CD4-positive, alpha-beta memory T cell (primary cell): ENCODE measurements around the gene RALGDS. TPM values are rescaled to one million over a fixed set of nuclear protein-coding genes. Genes with fewer than 3 reads are reported as not detected.

Experiments used
- CTCF ChIA-PET: fragments of 350-600 bp; sonication (Branson Sonifier 250); formaldehyde crosslinking; loops from one replicate; lab custom pipeline; 2021; ENCODE audit warnings: inconsistent platforms; ENCODE audit not compliant: partially characterized antibody; lab: Charles Lee
- POLR2A ChIA-PET: fragments of 350-600 bp; sonication (Branson Sonifier 250); formaldehyde crosslinking; loops from one replicate; lab custom pipeline; 2021; ENCODE audit not compliant: partially characterized antibody; lab: Charles Lee
- DNase-seq, 5 donors: peaks; one replicate each; pipeline versions ENCODE4 v3.0.0 to v3.0.0-alpha.2; 2020 to 2022; ENCODE audit warnings: mixed read lengths in 1 of 5
- H3K27ac ChIP-seq: one replicate; pipeline ENCODE4 v1.7.0; 2013; ENCODE audit warnings: low read depth, low read length
- H3K27me3 ChIP-seq: 2 replicates; pipeline ENCODE4 v1.7.0; 2013; ENCODE audit warnings: mild to moderate bottlenecking, low read length, moderate library complexity; ENCODE audit not compliant: insufficient read depth
- H3K36me3 ChIP-seq: 2 replicates; pipeline ENCODE4 v1.7.0; 2013; ENCODE audit warnings: mild to moderate bottlenecking, low read length, moderate library complexity; ENCODE audit not compliant: insufficient read depth
- H3K4me1 ChIP-seq: 2 replicates; pipeline ENCODE4 v1.7.0; 2013; ENCODE audit warnings: mild to moderate bottlenecking, low read length, moderate library complexity; ENCODE audit not compliant: insufficient read depth
- H3K4me3 ChIP-seq, 2 donors: one replicate each; pipeline ENCODE4 v1.7.0; 2013; ENCODE audit warnings: low read length in 2 of 2, mild to moderate bottlenecking in 1 of 2
- H3K9me3 ChIP-seq, 2 donors: one replicate each; pipeline ENCODE4 v1.7.0; 2013; ENCODE audit warnings: low read length in 2 of 2, control low read depth in 1 of 2; ENCODE audit not compliant: control insufficient read depth in 1 of 2
- H3K27ac Mint-ChIP-seq, 7 donors: one replicate each; pipeline ENCODE4 v1.8.0; 2020 to 2021; ENCODE audit warnings: mixed read lengths in 7 of 7, mild to moderate bottlenecking in 6 of 7, inconsistent platforms in 3 of 7, moderate library complexity in 3 of 7
- H3K27me3 Mint-ChIP-seq, 2 donors: one replicate each; pipeline ENCODE4 v1.8.0; 2020 to 2021; ENCODE audit warnings: mixed read lengths in 2 of 2
- H3K36me3 Mint-ChIP-seq, 2 donors: one replicate each; pipeline ENCODE4 v1.8.0; 2020 to 2021; ENCODE audit warnings: mixed read lengths in 2 of 2, inconsistent platforms in 1 of 2, mild to moderate bottlenecking in 1 of 2
- H3K4me1 Mint-ChIP-seq, 4 donors: one replicate each; pipeline ENCODE4 v1.8.0; 2020 to 2021; ENCODE audit warnings: mixed read lengths in 4 of 4, mild to moderate bottlenecking in 1 of 4
- H3K4me3 Mint-ChIP-seq, 8 donors: one replicate each; pipeline ENCODE4 v1.8.0; 2020 to 2021; ENCODE audit warnings: mixed read lengths in 8 of 8, mild to moderate bottlenecking in 7 of 8, moderate library complexity in 6 of 8, inconsistent platforms in 3 of 8
- H3K9me3 Mint-ChIP-seq, 8 donors: one replicate each; pipeline ENCODE4 v1.8.0; 2020 to 2021; ENCODE audit warnings: mixed read lengths in 8 of 8, mild to moderate bottlenecking in 5 of 8, inconsistent platforms in 3 of 8, moderate library complexity in 1 of 8
- intact Hi-C: fragments of 100-400 bp; cut with micrococcal nuclease; formaldehyde crosslinking; loops from one replicate; pipeline ENCODE4 v1.15.1; 2023
- polyA plus RNA-seq, 2 donors: library from polyadenylated mRNA; unstranded; fragments of 300-500 nt; fragmentation: Illumina TruSeq; gene quantifications; one replicate each; pipeline ENCODE4 v1.2.3, GENCODE V29; 2021
- total RNA-seq, 2 experiments: library from RNA; stranded (reverse); gene quantifications; one replicate each; pipeline ENCODE4 v1.2.3, GENCODE V29; 2021

RALGDS gene
- total and polyA plus RNA-seq, 4 experiments from 2014 or later: 27.9 to 131 (median 95.2) TPM

- H3K4me1 Mint-ChIP-seq: peaks cover 4 to 23% (median 14%) of the 10 kb centered on the region in 4 donors
- CTCF ChIA-PET: interaction anchor here (0.5 to 19.9 kb wide), 3 partner anchors 29 to 130 kb away, joined by 3 to 596 read pairs (median 3); partner anchors contain the start of gene RALGDS
- peak overlapping the region in 6 of 7 donors; percentile 5 to 86 (median 82) for H3K27ac Mint-ChIP-seq
These were observed 30.8 kb upstream of the RALGDS start for GRCh38 chr9:133151601-133152525.

DNA sequence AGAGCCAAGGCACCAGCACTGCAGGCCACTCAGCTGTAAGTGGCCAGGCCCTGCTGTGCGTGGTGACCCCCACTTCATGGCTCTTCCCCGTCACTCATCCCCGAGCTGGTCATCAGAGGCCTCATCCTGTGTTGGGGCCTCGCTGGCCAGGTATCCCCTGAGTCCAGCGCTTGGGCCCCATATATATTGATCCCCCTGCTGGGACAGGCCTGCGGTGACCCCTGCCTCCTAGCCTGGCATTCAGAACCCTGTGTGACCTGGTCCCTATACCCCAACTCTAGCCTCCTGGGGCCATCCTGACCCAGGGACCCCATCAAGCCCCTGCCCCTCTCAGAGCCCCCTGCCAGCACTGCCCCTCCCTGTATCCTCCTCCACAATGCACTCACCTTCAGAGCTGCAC lies 30.0 kb upstream of the RALGDS start:
- no peak overlapping the region for H3K27ac ChIP-seq
- Mint-ChIP-seq H3K4me1 (peaks cover 6 to 28% (median 19%) of the 10 kb centered on the region in 4 donors), H3K9me3 (no peaks in the 10 kb centered on the region), H3K27ac (peak overlapping the region in 6 of 7 donors; percentile 57 to 88 (median 75)), H3K36me3 (peaks cover 0 to 11% of the 10 kb centered on the region in 2 donors), H3K4me3 (peak overlapping the region in 6 of 8 donors; percentile 42 to 72 (median 58)), H3K27me3 (no peaks in the 10 kb centered on the region)
- H3K27me3 ChIP-seq: no peaks in the 10 kb centered on the region
- ChIA-PET CTCF (interaction anchor here (0.7 to 19.9 kb wide), 2 partner anchors 30 to 43 kb away, joined by 3 to 596 read pairs; partner anchors contain the start of gene RALGDS), POLR2A (interaction anchor here (10.9 to 13.6 kb wide), 2 partner anchors 20 to 40 kb away, joined by 345 to 424 read pairs; partner anchors contain the start of gene RALGDS)
- peak in 1 of 5 donors; percentile 35 for DNase-seq
- H3K36me3 ChIP-seq: no peaks in the 10 kb centered on the region
- intact Hi-C loops: no loop called here
- no peak overlapping the region for H3K4me3 ChIP-seq
- H3K4me1 ChIP-seq: peaks cover 26% of the 10 kb centered on the region
- no peaks in the 10 kb centered on the region for H3K9me3 ChIP-seq

More at GRCh38 chr9:133151601-133152525, 30.8 kb upstream of the RALGDS start:
- Histone ChIP-seq H3K4me3 (no peak overlapping the region), H3K27ac (no peak overlapping the region), H3K4me1 (peaks cover 21% of the 10 kb centered on the region), H3K36me3 (no peaks in the 10 kb centered on the region), H3K9me3 (no peaks in the 10 kb centered on the region), H3K27me3 (no peaks in the 10 kb centered on the region)
- peak in 1 of 5 donors; percentile 33 for DNase-seq
- intact Hi-C loops: no loop called here
- POLR2A ChIA-PET: interaction anchor here (10.9 to 13.6 kb wide), 2 partner anchors 21 to 41 kb away, joined by 345 to 424 read pairs; partner anchors contain the start of gene RALGDS
- peak overlapping the region in 4 of 8 donors; percentile 43 to 60 (median 54) for H3K4me3 Mint-ChIP-seq
- H3K27me3 Mint-ChIP-seq: no peaks in the 10 kb centered on the region
- peaks cover 0 to 11% of the 10 kb centered on the region in 2 donors for H3K36me3 Mint-ChIP-seq
- H3K9me3 Mint-ChIP-seq: no peaks in the 10 kb centered on the region

DNA sequence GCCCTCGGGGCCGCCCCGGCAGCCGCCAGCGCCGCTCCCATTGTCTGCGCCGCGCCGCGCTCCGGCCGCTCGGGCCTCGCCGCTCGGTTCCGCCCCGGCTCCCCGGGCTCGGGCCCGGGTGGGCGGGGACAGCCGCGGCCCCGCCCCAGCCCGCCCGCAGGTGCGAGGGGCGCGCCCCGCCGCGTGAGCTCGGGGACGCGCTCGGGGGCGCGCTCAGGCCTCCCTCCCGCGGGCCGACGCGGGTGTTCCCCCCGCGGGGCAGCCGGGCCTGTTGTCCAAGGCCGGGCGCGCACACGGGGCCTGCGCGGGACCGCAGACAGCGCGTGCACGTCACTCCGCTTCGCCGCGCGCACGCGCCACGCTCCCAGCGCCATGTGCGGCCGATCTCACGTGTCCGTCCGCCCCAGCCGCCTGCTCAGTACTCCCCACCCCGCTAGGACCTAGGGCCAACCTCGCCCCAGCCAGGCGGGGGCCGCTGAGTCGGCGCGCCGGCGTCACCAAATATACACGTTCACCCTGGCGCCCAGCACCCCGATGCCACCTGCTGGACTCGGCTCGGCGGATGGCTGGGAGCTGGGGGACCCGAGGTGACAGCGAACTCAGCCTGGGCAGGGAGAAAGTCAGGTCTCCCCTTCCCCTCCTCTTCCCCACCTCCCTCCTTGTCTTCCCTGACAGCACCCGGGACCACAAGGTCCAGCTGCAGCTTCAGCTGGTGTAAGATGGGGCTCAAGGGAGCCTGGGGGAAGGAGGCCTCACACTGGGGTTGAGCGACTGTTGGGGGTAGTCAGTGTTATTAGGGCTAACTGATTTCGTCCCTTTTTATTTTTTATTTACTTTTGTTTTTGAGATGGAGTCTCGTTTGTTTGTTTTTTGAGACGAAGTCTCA lies 28.3 kb upstream of the RALGDS start:
- H3K4me1 Mint-ChIP-seq: peaks cover 14 to 44% (median 32%) of the 10 kb centered on the region in 4 donors
- H3K27me3 Mint-ChIP-seq: no peaks in the 10 kb centered on the region
- Histone ChIP-seq H3K27ac (peak overlapping the region; percentile 90), H3K9me3 (no peaks in the 10 kb centered on the region), H3K4me3 (peak overlapping the region in 1 of 2 donors; percentile 67), H3K4me1 (peaks cover 43% of the 10 kb centered on the region), H3K36me3 (peaks cover 4% of the 10 kb centered on the region), H3K27me3 (no peaks in the 10 kb centered on the region)
- peaks cover 0 to 11% of the 10 kb centered on the region in 2 donors for H3K36me3 Mint-ChIP-seq
- no peaks in the 10 kb centered on the region for H3K9me3 Mint-ChIP-seq
- ChIA-PET CTCF (interaction anchor here (0.9 to 19.9 kb wide), 8 partner anchors 10 to 204 kb away, joined by 3 to 596 read pairs (median 6); partner anchors contain the start of genes GTF3C5 and RALGDS), POLR2A (interaction anchor here (0.9 to 13.6 kb wide), 7 partner anchors 18 to 206 kb away, joined by 3 to 424 read pairs (median 5); partner anchors contain the start of genes GTF3C5, RALGDS and TSC1)
- peak overlapping the region; percentile 60 to 86 (median 80) for H3K4me3 Mint-ChIP-seq
- DNase-seq: peak; percentile 78 to 89 (median 81)
- peak overlapping the region; percentile 81 to 90 (median 86) for H3K27ac Mint-ChIP-seq
- intact Hi-C loops: loop anchor here (1.0 kb wide), 1 partner anchor 28 kb away; the partner anchor contains the start of gene RALGDS

- H3K27me3 ChIP-seq: no peaks in the 10 kb centered on the region
- peak overlapping the region; percentile 90 for H3K27ac ChIP-seq
- Mint-ChIP-seq H3K36me3 (peaks cover 0 to 11% of the 10 kb centered on the region in 2 donors), H3K27me3 (no peaks in the 10 kb centered on the region), H3K4me1 (peaks cover 21 to 51% (median 38%) of the 10 kb centered on the region in 4 donors), H3K9me3 (no peaks in the 10 kb centered on the region), H3K27ac (peak overlapping the region; percentile 97 to 100 (median 99)), H3K4me3 (peak overlapping the region; percentile 90 to 98 (median 94))
- ChIA-PET POLR2A (interaction anchor here (1.0 to 13.6 kb wide), 9 partner anchors 12 to 378 kb away, joined by 3 to 424 read pairs (median 5); partner anchors contain the start of genes GTF3C5, RALGDS and TSC1), CTCF (interaction anchor here (0.7 to 19.9 kb wide), 15 partner anchors 8 to 203 kb away, joined by 3 to 596 read pairs (median 7); partner anchors contain the start of genes GTF3C5 and RALGDS)
- peaks cover 50% of the 10 kb centered on the region for H3K4me1 ChIP-seq
- H3K4me3 ChIP-seq: peak overlapping the region; percentile 77 to 81
- peak; percentile 74 to 84 (median 77) for DNase-seq
- no peaks in the 10 kb centered on the region for H3K9me3 ChIP-seq
- H3K36me3 ChIP-seq: peaks cover 4% of the 10 kb centered on the region
- intact Hi-C loops: loop anchor here (1.0 kb wide), 1 partner anchor 27 kb away; the partner anchor contains the start of gene RALGDS
These were observed 27.4 kb upstream of the RALGDS start for GRCh38 chr9:133148199-133149129.

DNA sequence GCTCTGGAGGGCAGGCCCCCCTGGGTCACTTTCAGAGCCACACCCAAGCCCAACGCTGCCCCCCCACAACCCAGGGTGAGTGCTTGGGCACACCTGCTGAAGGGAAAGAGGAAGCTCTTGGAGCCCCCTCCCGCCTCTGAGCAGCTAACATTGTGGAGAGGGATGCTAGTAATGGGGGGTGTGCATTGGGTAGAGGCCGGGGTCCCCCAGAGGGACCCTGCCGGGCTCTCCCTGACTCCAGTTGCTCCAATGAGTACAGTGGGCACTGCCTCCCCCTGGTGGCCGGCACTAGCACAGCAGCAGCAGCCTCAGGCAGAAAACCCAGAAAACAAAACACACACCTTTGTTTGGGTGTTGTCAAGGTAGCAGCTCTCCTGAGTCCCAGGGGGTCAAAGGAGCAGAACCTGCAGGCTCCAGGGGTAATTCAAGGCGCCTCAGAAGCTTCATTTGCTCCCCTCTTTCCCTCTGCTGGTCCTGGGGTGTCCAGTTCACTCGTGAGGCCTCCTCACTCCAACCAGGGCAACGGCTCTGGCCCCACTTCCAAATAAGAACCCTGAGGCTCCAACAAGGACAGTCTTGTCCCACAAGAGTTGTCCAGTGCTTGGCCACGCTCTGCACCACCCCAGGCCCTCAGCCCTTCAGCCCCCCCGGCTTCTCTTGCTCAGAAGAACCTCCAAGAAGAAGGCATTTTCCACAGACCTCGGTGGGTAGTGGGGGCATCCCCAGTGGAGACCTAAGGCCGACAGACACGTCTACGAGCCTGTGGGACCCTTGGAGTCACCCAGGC lies 26.6 kb upstream of the RALGDS start:
- Mint-ChIP-seq H3K9me3 (no peaks in the 10 kb centered on the region), H3K27me3 (no peaks in the 10 kb centered on the region), H3K4me1 (peaks cover 25 to 60% (median 45%) of the 10 kb centered on the region in 4 donors), H3K4me3 (peak overlapping the region; percentile 90 to 98 (median 94)), H3K27ac (peak overlapping the region; percentile 97 to 100 (median 99)), H3K36me3 (peaks cover 0 to 11% of the 10 kb centered on the region in 2 donors)
- POLR2A ChIA-PET: interaction anchor here (1.0 to 13.6 kb wide), 6 partner anchors 13 to 377 kb away, joined by 3 to 424 read pairs (median 32); partner anchors contain the start of genes GTF3C5 and RALGDS
- peak; percentile 87 to 92 (median 88) for DNase-seq
- peak overlapping the region; percentile 77 to 81 for H3K4me3 ChIP-seq
- H3K36me3 ChIP-seq: peaks cover 4% of the 10 kb centered on the region
- H3K27me3 ChIP-seq: no peaks in the 10 kb centered on the region
- no peaks in the 10 kb centered on the region for H3K9me3 ChIP-seq
- intact Hi-C loops: loop anchor here (1.0 to 2.0 kb wide), 4 partner anchors 33 to 171 kb away; no protein-coding TSS in a partner anchor
- CTCF ChIA-PET: interaction anchor here (0.7 to 19.9 kb wide), 15 partner anchors 9 to 125 kb away, joined by 3 to 596 read pairs (median 5); partner anchors contain the start of genes GTF3C5 and RALGDS
- H3K27ac ChIP-seq: peak overlapping the region; percentile 90
- peaks cover 59% of the 10 kb centered on the region for H3K4me1 ChIP-seq
